Activated naive CD4-positive, alpha-beta T cell treated with anti-CD3 and anti-CD28 coated beads, Interleukin-2, amount 50 U/mL, for 72 hours (primary cell): ENCODE measurements around the gene SKP1. TPM values are rescaled to one million over a fixed set of nuclear protein-coding genes. Genes with fewer than 3 reads are reported as not detected.
"Not testable (repeated sequence)": the region's sequence is repeated elsewhere in the genome, so short reads cannot be mapped to it uniquely, and the experiment has no call there.

Experiments used
- ATAC-seq, 2 donors: fragments of 150-1000 bp; cut with Tn5 transposase; 2 replicates each; pipeline ENCODE4 v1.10.0; 2021; ENCODE audit warnings: mild to moderate bottlenecking in 2 of 2, moderate library complexity in 2 of 2
- DNase-seq, 2 donors: peaks; one replicate each; pipeline ENCODE4 v3.0.0; 2021 to 2022; ENCODE audit warnings: low spot score in 2 of 2
- H3K27ac Mint-ChIP-seq, 2 donors: one replicate each; pipeline ENCODE4 v1.8.0; 2022; ENCODE audit warnings: mild to moderate bottlenecking in 2 of 2, mixed read lengths in 2 of 2
- H3K36me3 Mint-ChIP-seq, 2 donors: one replicate each; pipeline ENCODE4 v1.8.0; 2022; ENCODE audit warnings: mixed read lengths in 2 of 2
- H3K9me3 Mint-ChIP-seq, 2 donors: one replicate each; pipeline ENCODE4 v1.8.0; 2022; ENCODE audit warnings: mixed read lengths in 2 of 2
- total RNA-seq, 2 donors: library from RNA; stranded (reverse); gene quantifications; one replicate each; pipeline ENCODE4 v1.2.3, GENCODE V29; 2022

The SKP1 gene
- total RNA-seq = 100 to 1,000 TPM; 156 to 291 TPM

GRCh38 chr5:134176511-134177368 lies at the start of gene SKP1:
Gene SKP1 (minus strand): TSS chr5:134176950. CDS start chr5:134174022, 2,928 bp downstream.
- ATAC-seq = peak; percentile 81 to 86

GRCh38 chr5:134225780-134226440 lies 49.2 kb upstream of the SKP1 start, which contains the start of gene PPP2CA:
Gene PPP2CA (minus strand): TSS chr5:134226073. CDS start chr5:134225861, 212 bp downstream.
- peak; percentile 82 to 88 for ATAC-seq
- Mint-ChIP-seq H3K36me3 (peaks cover 29 to 41% of the 10 kb centered on the region in 2 donors), H3K9me3 (no peaks in the 10 kb centered on the region), H3K27ac (peak within 1 kb of the TSS; percentile 99)
- peak; percentile 99 to 100 for DNase-seq

More at GRCh38 chr5:134176511-134177368, at the start of gene SKP1:
- peak; percentile 87 to 89 for DNase-seq
- no peaks in the 10 kb centered on the region for H3K9me3 Mint-ChIP-seq
- peak within 1 kb of the TSS; percentile 94 to 98 for H3K27ac Mint-ChIP-seq
- H3K36me3 Mint-ChIP-seq = peaks cover 20 to 26% of the 10 kb centered on the region in 2 donors

GRCh38 chr5:134224888-134225779 lies 48.4 kb upstream of the SKP1 start:
- peak overlapping the region; percentile 99 for H3K27ac Mint-ChIP-seq
- ATAC-seq (peak; percentile 42 to 43), DNase-seq (peak; percentile 70 to 73)
- peaks cover 35 to 47% of the 10 kb centered on the region in 2 donors for H3K36me3 Mint-ChIP-seq
- H3K9me3 Mint-ChIP-seq = no peaks in the 10 kb centered on the region

GRCh38 chr5:134223406-134224248 lies 46.9 kb upstream of the SKP1 start:
- H3K36me3 Mint-ChIP-seq = peaks cover 35 to 47% of the 10 kb centered on the region in 2 donors

GRCh38 chr5:134221690-134222089 lies 44.9 kb upstream of the SKP1 start:
- ATAC-seq, H3K9me3 Mint-ChIP-seq, DNase-seq, H3K27ac Mint-ChIP-seq: not testable (repeated sequence)
- H3K36me3 Mint-ChIP-seq = peaks cover 35 to 50% of the 10 kb centered on the region in 2 donors

More at GRCh38 chr5:134223406-134224248, 46.9 kb upstream of the SKP1 start:
- Mint-ChIP-seq H3K27ac (peak overlapping the region; percentile 99), H3K9me3 (no peaks in the 10 kb centered on the region)
- DNase-seq = no peak
- ATAC-seq = no peak

GRCh38 chr5:134215757-134216156 lies 39.0 kb upstream of the SKP1 start:
- peaks cover 5 to 30% of the 10 kb centered on the region in 2 donors for H3K36me3 Mint-ChIP-seq
- H3K9me3 Mint-ChIP-seq = no peaks in the 10 kb centered on the region
- H3K27ac Mint-ChIP-seq = no peak overlapping the region
- no peak for ATAC-seq
- no peak for DNase-seq

GRCh38 chr5:134211263-134212031 lies 34.7 kb upstream of the SKP1 start:
- H3K9me3 Mint-ChIP-seq, ATAC-seq, DNase-seq, H3K27ac Mint-ChIP-seq: not testable (repeated sequence)
- H3K36me3 Mint-ChIP-seq = peaks cover 0 to 20% of the 10 kb centered on the region in 2 donors

- DNase-seq (no peak), ATAC-seq (no peak)
- H3K36me3 Mint-ChIP-seq = peaks cover 0 to 19% of the 10 kb centered on the region in 2 donors
- H3K9me3 Mint-ChIP-seq = no peaks in the 10 kb centered on the region
- H3K27ac Mint-ChIP-seq = no peak overlapping the region
Observed at GRCh38 chr5:134209477-134210245, 32.9 kb upstream of the SKP1 start.

GRCh38 chr5:134207696-134208095 lies 30.9 kb upstream of the SKP1 start:
- H3K36me3 Mint-ChIP-seq = peaks cover 4 to 5% of the 10 kb centered on the region in 2 donors
- H3K9me3 Mint-ChIP-seq = no peaks in the 10 kb centered on the region
- ATAC-seq (no peak), DNase-seq (no peak)
- H3K27ac Mint-ChIP-seq = no peak overlapping the region

GRCh38 chr5:134206627-134207160 lies 29.9 kb upstream of the SKP1 start:
- H3K27ac Mint-ChIP-seq = no peak overlapping the region
- H3K9me3 Mint-ChIP-seq = no peaks in the 10 kb centered on the region
- DNase-seq (no peak), ATAC-seq (no peak)
- peaks cover 8 to 13% of the 10 kb centered on the region in 2 donors for H3K36me3 Mint-ChIP-seq

GRCh38 chr5:134204575-134204974 lies 27.8 kb upstream of the SKP1 start:
- Mint-ChIP-seq H3K36me3 (peaks cover 8 to 23% of the 10 kb centered on the region in 2 donors), H3K9me3 (no peaks in the 10 kb centered on the region), H3K27ac (peak overlapping the region in 1 of 2 donors; percentile 51)
- no peak for ATAC-seq
- no peak for DNase-seq

GRCh38 chr5:134203630-134204029 lies 26.9 kb upstream of the SKP1 start:
- Mint-ChIP-seq H3K9me3 (no peaks in the 10 kb centered on the region), H3K36me3 (peaks cover 8 to 23% of the 10 kb centered on the region in 2 donors), H3K27ac (no peak overlapping the region)
- DNase-seq (no peak), ATAC-seq (no peak)

GRCh38 chr5:134195666-134196065 lies 18.9 kb upstream of the SKP1 start:
- Mint-ChIP-seq H3K36me3 (peaks cover 4 to 11% of the 10 kb centered on the region in 2 donors), H3K27ac (no peak overlapping the region), H3K9me3 (no peaks in the 10 kb centered on the region)
- ATAC-seq (no peak), DNase-seq (no peak)

- DNase-seq = no peak
- H3K27ac Mint-ChIP-seq = no peak overlapping the region
- no peak for ATAC-seq
- H3K36me3 Mint-ChIP-seq = no peaks in the 10 kb centered on the region
- H3K9me3 Mint-ChIP-seq = no peaks in the 10 kb centered on the region
Observed at GRCh38 chr5:134189031-134189430, 12.3 kb upstream of the SKP1 start.
